PC-9 (cell line): ENCODE measurements around the gene SPATA3.

Experiments used
- EZH2 ChIP-seq: fragments of 200-600 bp; sonication (generic); IDR thresholded peaks from 2 replicates; pipeline ENCODE4 v1.8.0; 2017; ENCODE audit warnings: antibody characterized with exemption, low read depth
- TF ChIP-seq, protein P1 (sequence below): fragments of 200-600 bp; sonication (generic); conservative IDR thresholded peaks from 2 replicates; pipeline ENCODE4 v1.6.1; 2017; ENCODE audit warnings: mixed run types, antibody characterized with exemption, mild to moderate bottlenecking, moderate library complexity

- no peak for TF ChIP-seq EZH2
- TF ChIP-seq, protein P1, sequence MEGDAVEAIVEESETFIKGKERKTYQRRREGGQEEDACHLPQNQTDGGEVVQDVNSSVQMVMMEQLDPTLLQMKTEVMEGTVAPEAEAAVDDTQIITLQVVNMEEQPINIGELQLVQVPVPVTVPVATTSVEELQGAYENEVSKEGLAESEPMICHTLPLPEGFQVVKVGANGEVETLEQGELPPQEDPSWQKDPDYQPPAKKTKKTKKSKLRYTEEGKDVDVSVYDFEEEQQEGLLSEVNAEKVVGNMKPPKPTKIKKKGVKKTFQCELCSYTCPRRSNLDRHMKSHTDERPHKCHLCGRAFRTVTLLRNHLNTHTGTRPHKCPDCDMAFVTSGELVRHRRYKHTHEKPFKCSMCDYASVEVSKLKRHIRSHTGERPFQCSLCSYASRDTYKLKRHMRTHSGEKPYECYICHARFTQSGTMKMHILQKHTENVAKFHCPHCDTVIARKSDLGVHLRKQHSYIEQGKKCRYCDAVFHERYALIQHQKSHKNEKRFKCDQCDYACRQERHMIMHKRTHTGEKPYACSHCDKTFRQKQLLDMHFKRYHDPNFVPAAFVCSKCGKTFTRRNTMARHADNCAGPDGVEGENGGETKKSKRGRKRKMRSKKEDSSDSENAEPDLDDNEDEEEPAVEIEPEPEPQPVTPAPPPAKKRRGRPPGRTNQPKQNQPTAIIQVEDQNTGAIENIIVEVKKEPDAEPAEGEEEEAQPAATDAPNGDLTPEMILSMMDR: no peak
Measured at GRCh38 chr2:230981704-230982103, 14.2 kb upstream of the SPATA3 start.
